CD8-positive, alpha-beta memory T cell (primary cell): Measurements from ENCODE around the gene MXI1. TPM values are rescaled to one million over a fixed set of nuclear protein-coding genes. Genes with fewer than 3 reads are reported as not detected.

Source experiments
- CTCF ChIA-PET: fragments of 350-600 bp; sonication (Branson Sonifier 250); formaldehyde crosslinking; loops from one replicate; lab custom pipeline; 2021; ENCODE audit warnings: antibody characterized with exemption; lab: Charles Lee
- POLR2A ChIA-PET: fragments of 350-600 bp; sonication (Branson Sonifier 250); formaldehyde crosslinking; loops from one replicate; lab custom pipeline; 2021; ENCODE audit warnings: antibody characterized with exemption; lab: Charles Lee
- DNase-seq, 5 donors: peaks; one replicate each; pipeline versions ENCODE4 v3.0.0 to v3.0.0-alpha.2; 2020 to 2022; ENCODE audit warnings: mixed read lengths in 1 of 5
- H3K27ac ChIP-seq: one replicate; pipeline ENCODE4 v1.7.0; 2013; ENCODE audit warnings: low read depth, mild to moderate bottlenecking, low read length, moderate library complexity
- H3K27me3 ChIP-seq: 2 replicates; pipeline ENCODE4 v1.7.0; 2013; ENCODE audit warnings: low read length, mild to moderate bottlenecking; ENCODE audit not compliant: insufficient read depth, poor library complexity, severe bottlenecking
- H3K36me3 ChIP-seq: 2 replicates; pipeline ENCODE4 v1.7.0; 2013; ENCODE audit warnings: mild to moderate bottlenecking, low read length, moderate library complexity; ENCODE audit not compliant: insufficient read depth
- H3K4me1 ChIP-seq: 2 replicates; pipeline ENCODE4 v1.7.0; 2013; ENCODE audit warnings: mild to moderate bottlenecking, low read length, moderate library complexity; ENCODE audit not compliant: insufficient read depth
- H3K4me3 ChIP-seq: 2 replicates; pipeline ENCODE4 v1.7.0; 2013; ENCODE audit warnings: mild to moderate bottlenecking, low read length
- H3K9me3 ChIP-seq: 2 replicates; pipeline ENCODE4 v1.7.0; 2013; ENCODE audit warnings: mild to moderate bottlenecking, low read length
- H3K27ac Mint-ChIP-seq, 8 donors: one replicate each; pipeline ENCODE4 v1.8.0; 2020 to 2021; ENCODE audit warnings: mixed read lengths in 8 of 8, mild to moderate bottlenecking in 6 of 8, inconsistent platforms in 3 of 8, moderate library complexity in 3 of 8
- H3K27me3 Mint-ChIP-seq, 2 donors: one replicate each; pipeline ENCODE4 v1.8.0; 2020 to 2021; ENCODE audit warnings: mixed read lengths in 2 of 2, mild to moderate bottlenecking in 1 of 2, moderate library complexity in 1 of 2
- H3K36me3 Mint-ChIP-seq, 3 donors: one replicate each; pipeline ENCODE4 v1.8.0; 2020 to 2021; ENCODE audit warnings: mixed read lengths in 3 of 3, inconsistent platforms in 1 of 3, mild to moderate bottlenecking in 1 of 3
- H3K4me1 Mint-ChIP-seq, 3 donors: one replicate each; pipeline ENCODE4 v1.8.0; 2020 to 2021; ENCODE audit warnings: mixed read lengths in 3 of 3, inconsistent platforms in 1 of 3, mild to moderate bottlenecking in 1 of 3
- H3K4me3 Mint-ChIP-seq, 7 donors: one replicate each; pipeline ENCODE4 v1.8.0; 2020 to 2021; ENCODE audit warnings: mixed read lengths in 7 of 7, mild to moderate bottlenecking in 6 of 7, moderate library complexity in 4 of 7, inconsistent platforms in 2 of 7
- H3K9me3 Mint-ChIP-seq, 5 donors: one replicate each; pipeline ENCODE4 v1.8.0; 2020 to 2022; ENCODE audit warnings: mixed read lengths in 5 of 5, mild to moderate bottlenecking in 3 of 5, moderate library complexity in 2 of 5, inconsistent platforms in 1 of 5
- polyA plus RNA-seq: library from polyadenylated mRNA; unstranded; fragments of 300-500 nt; fragmentation: Illumina TruSeq; gene quantifications from one replicate; pipeline ENCODE4 v1.2.3, GENCODE V29; 2021
- total RNA-seq, 2 experiments: library from RNA; stranded (reverse); gene quantifications; one replicate each; pipeline ENCODE4 v1.2.3, GENCODE V29; 2021

MXI1 gene
- total and polyA plus RNA-seq, 3 experiments from 2014 or later: 8.6 to 32.3 (median 9.2) TPM

GRCh38 chr10:110259317-110259716 is 51.9 kb downstream of the MXI1 start:
- no peak overlapping the region for H3K27ac Mint-ChIP-seq
- no peak for DNase-seq
- H3K27me3 Mint-ChIP-seq: peaks cover 0 to 3% of the 10 kb centered on the region in 2 donors
- ChIA-PET POLR2A (interaction anchor here (0.6 kb wide), 2 partner anchors 46 to 127 kb away, joined by 3 to 8 read pairs; no protein-coding TSS in a partner anchor), CTCF (no interaction called here)
- H3K4me1 Mint-ChIP-seq: peaks cover 5 to 7% (median 5%) of the 10 kb centered on the region in 3 donors
- no peaks in the 10 kb centered on the region for H3K36me3 ChIP-seq
- no peaks in the 10 kb centered on the region for H3K4me1 ChIP-seq
- H3K27ac ChIP-seq: no peak overlapping the region
- H3K9me3 Mint-ChIP-seq: peaks cover 0 to 7% (median 0%) of the 10 kb centered on the region in 5 donors
- no peak overlapping the region for H3K4me3 ChIP-seq
- no peaks in the 10 kb centered on the region for H3K27me3 ChIP-seq
- no peak overlapping the region for H3K4me3 Mint-ChIP-seq
- no peaks in the 10 kb centered on the region for H3K9me3 ChIP-seq
- H3K36me3 Mint-ChIP-seq: peaks cover 3 to 13% (median 10%) of the 10 kb centered on the region in 3 donors

- Histone ChIP-seq H3K36me3 (no peaks in the 10 kb centered on the region), H3K27ac (no peak overlapping the region), H3K27me3 (no peaks in the 10 kb centered on the region), H3K9me3 (no peaks in the 10 kb centered on the region), H3K4me3 (no peak overlapping the region), H3K4me1 (no peaks in the 10 kb centered on the region)
- Mint-ChIP-seq H3K27ac (no peak overlapping the region), H3K9me3 (peaks cover 0 to under 1% (median 0%) of the 10 kb centered on the region in 5 donors), H3K4me1 (no peaks in the 10 kb centered on the region), H3K27me3 (peaks cover 0 to 3% of the 10 kb centered on the region in 2 donors), H3K36me3 (peaks cover under 1 to 5% (median 4%) of the 10 kb centered on the region in 3 donors), H3K4me3 (no peak overlapping the region)
- ChIA-PET POLR2A (no interaction called here), CTCF (interaction anchor here (1.9 kb wide), 1 partner anchor 9 kb away, joined by 8 read pairs; no protein-coding TSS in a partner anchor)
- DNase-seq: no peak
Observed at GRCh38 chr10:110260746-110261477, 53.5 kb downstream of the MXI1 start.

DNA sequence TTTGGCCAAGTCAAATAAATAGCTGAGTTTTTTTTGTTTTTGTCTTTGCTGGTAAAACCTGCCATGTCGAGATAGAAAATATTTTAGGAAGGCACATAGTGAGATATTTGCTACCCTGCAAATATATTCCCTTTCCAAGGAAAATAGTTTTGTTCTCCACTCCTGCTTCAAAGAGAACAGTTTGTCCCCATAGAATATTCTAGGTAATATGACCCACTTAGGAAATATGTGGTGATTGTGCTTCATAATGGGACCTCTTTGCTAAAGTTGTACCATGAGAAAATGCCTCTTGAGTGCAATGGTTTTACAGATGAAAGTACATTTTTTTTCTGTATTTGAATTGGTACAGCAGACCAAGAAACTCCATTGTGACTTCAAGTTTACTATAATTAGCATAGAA is 55.8 kb downstream of the MXI1 start:
- POLR2A ChIA-PET: interaction anchor here (0.7 kb wide), 1 partner anchor 55 kb away, joined by 4 read pairs; no protein-coding TSS in a partner anchor

DNA sequence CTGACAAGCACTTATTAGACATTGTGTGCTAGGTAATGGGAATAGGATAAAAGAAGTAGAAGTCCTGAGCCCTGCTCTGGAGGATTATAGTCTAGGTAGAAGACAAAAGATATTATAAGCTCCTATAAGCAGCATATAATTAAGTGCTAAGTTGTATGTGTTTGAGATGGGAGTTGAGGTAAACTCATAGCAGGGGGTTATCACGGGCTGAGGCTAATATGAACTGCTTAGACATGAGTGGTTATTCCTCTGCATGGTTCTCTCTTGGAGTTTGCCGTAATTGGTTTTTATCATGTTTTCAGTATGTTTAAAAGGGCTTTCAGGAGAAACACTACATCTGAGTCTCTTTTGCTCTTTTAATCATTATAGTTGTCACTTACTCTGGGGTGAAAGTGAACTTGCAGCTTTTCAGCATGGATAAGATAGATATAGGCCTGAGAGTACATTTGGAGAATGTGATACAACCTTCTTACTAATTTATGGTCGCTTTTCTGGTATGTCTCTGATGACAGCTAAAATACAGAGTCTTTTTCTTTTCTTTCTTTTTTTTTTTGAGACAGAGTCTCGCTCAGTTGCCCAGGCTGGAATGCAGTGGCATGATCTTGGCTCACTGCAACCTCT is 58.3 kb downstream of the MXI1 start:
- Mint-ChIP-seq H3K4me3 (no peak overlapping the region), H3K4me1 (peaks cover 21 to 35% (median 26%) of the 10 kb centered on the region in 3 donors), H3K27ac (no peak overlapping the region), H3K9me3 (no peaks in the 10 kb centered on the region), H3K27me3 (no peaks in the 10 kb centered on the region), H3K36me3 (peaks cover 0 to 2% (median 1%) of the 10 kb centered on the region in 3 donors)
- Histone ChIP-seq H3K4me1 (peaks cover 16% of the 10 kb centered on the region), H3K4me3 (no peak overlapping the region), H3K27ac (no peak overlapping the region), H3K27me3 (no peaks in the 10 kb centered on the region), H3K9me3 (no peaks in the 10 kb centered on the region), H3K36me3 (no peaks in the 10 kb centered on the region)
- ChIA-PET POLR2A (no interaction called here), CTCF (interaction anchor here (1.2 to 1.4 kb wide), 2 partner anchors 14 to 57 kb away, joined by 3 read pairs; no protein-coding TSS in a partner anchor)
- DNase-seq: no peak

More for the DNA sequence above, 55.8 kb downstream of the MXI1 start:
- no peak overlapping the region for H3K4me3 Mint-ChIP-seq
- Histone ChIP-seq H3K4me1 (peaks cover under 1% of the 10 kb centered on the region), H3K9me3 (no peaks in the 10 kb centered on the region), H3K27me3 (no peaks in the 10 kb centered on the region), H3K36me3 (no peaks in the 10 kb centered on the region), H3K27ac (no peak overlapping the region), H3K4me3 (no peak overlapping the region)
- CTCF ChIA-PET: interaction anchor here (0.6 kb wide), 1 partner anchor 16 kb away, joined by 3 read pairs; no protein-coding TSS in a partner anchor
- no peaks in the 10 kb centered on the region for H3K9me3 Mint-ChIP-seq
- peaks cover 0 to 2% (median 1%) of the 10 kb centered on the region in 3 donors for H3K36me3 Mint-ChIP-seq
- peaks cover 2 to 12% (median 5%) of the 10 kb centered on the region in 3 donors for H3K4me1 Mint-ChIP-seq
- H3K27me3 Mint-ChIP-seq: no peaks in the 10 kb centered on the region
- H3K27ac Mint-ChIP-seq: no peak overlapping the region
- DNase-seq: no peak

GRCh38 chr10:110267276-110267675 is 59.9 kb downstream of the MXI1 start:
- CTCF ChIA-PET: interaction anchor here (1.3 kb wide), 1 partner anchor 15 kb away, joined by 3 read pairs; no protein-coding TSS in a partner anchor
- peaks cover 21 to 43% (median 29%) of the 10 kb centered on the region in 3 donors for H3K4me1 Mint-ChIP-seq
- POLR2A ChIA-PET: interaction anchor here (0.7 kb wide), 1 partner anchor 142 kb away, joined by 3 read pairs; no protein-coding TSS in a partner anchor

DNA sequence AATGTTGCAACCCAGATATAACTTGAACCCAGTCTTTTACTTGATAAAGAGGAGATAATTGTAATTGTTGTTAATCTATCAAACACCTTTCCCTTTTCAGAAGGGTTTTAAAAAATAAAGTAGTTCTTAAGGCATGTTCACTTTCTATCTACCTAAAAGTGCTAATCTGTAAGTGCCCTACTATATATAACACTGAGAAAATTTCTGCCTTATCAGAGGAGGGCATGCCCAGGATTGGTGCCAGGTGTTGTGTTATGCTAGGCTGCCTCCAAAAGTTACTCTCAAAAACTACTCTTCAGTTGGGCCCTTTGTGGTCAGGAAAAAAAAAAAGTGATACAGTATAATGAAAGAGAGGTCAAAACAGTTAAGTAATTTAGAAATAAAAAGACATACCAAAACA is 61.0 kb downstream of the MXI1 start:
- ChIA-PET CTCF (interaction anchor here (0.7 to 1.8 kb wide), 3 partner anchors 10 to 132 kb away, joined by 3 to 4 read pairs (median 3); no protein-coding TSS in a partner anchor), POLR2A (interaction anchor here (0.6 kb wide), 1 partner anchor 52 kb away, joined by 8 read pairs; no protein-coding TSS in a partner anchor)
- no peak for DNase-seq
- Histone ChIP-seq H3K9me3 (no peaks in the 10 kb centered on the region), H3K4me3 (no peak overlapping the region), H3K4me1 (peaks cover 16% of the 10 kb centered on the region), H3K36me3 (no peaks in the 10 kb centered on the region), H3K27ac (no peak overlapping the region), H3K27me3 (no peaks in the 10 kb centered on the region)
- Mint-ChIP-seq H3K27ac (peak overlapping the region in 7 of 8 donors; percentile 24 to 97 (median 73)), H3K27me3 (no peaks in the 10 kb centered on the region), H3K4me3 (peak overlapping the region in 4 of 7 donors; percentile 18 to 73 (median 54)), H3K9me3 (no peaks in the 10 kb centered on the region), H3K36me3 (peaks cover 0 to 2% (median 0%) of the 10 kb centered on the region in 3 donors), H3K4me1 (peaks cover 26 to 46% (median 33%) of the 10 kb centered on the region in 3 donors)

More at GRCh38 chr10:110267276-110267675, 59.9 kb downstream of the MXI1 start:
- H3K27me3 Mint-ChIP-seq: no peaks in the 10 kb centered on the region
- no peaks in the 10 kb centered on the region for H3K27me3 ChIP-seq
- H3K9me3 ChIP-seq: no peaks in the 10 kb centered on the region
- H3K27ac ChIP-seq: no peak overlapping the region
- H3K36me3 ChIP-seq: no peaks in the 10 kb centered on the region
- H3K27ac Mint-ChIP-seq: peak overlapping the region in 1 of 8 donors; percentile 16
- peaks cover 0 to 2% (median 0%) of the 10 kb centered on the region in 3 donors for H3K36me3 Mint-ChIP-seq
- no peak overlapping the region for H3K4me3 ChIP-seq
- DNase-seq: no peak
- peaks cover 16% of the 10 kb centered on the region for H3K4me1 ChIP-seq
- H3K4me3 Mint-ChIP-seq: no peak overlapping the region
- H3K9me3 Mint-ChIP-seq: no peaks in the 10 kb centered on the region

DNA sequence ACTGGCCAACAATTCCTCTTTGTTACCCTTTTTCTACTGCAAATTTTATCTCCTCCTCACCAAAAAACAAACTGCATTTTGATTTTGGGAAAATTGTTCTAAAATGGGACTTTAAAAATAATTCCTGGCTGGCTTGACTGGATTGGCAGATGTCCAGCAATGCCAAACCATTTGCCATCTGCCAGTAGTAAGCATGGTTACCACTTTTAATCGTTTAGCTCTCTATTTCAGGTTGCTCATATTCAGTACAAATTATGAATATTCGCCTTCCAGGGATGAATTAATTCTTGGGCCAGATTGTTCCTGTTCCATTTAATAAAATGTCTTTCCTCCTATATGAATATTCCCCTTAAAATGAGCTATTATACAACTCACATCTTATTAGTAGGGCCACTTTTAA is 61.6 kb downstream of the MXI1 start:
- ChIA-PET CTCF (interaction anchor here (0.7 to 2.0 kb wide), 5 partner anchors 8 to 133 kb away, joined by 3 to 8 read pairs (median 3); no protein-coding TSS in a partner anchor), POLR2A (interaction anchor here (0.8 kb wide), 1 partner anchor 61 kb away, joined by 10 read pairs; the partner anchor contains the start of gene MXI1)
- Mint-ChIP-seq H3K4me1 (peaks cover 31 to 51% (median 38%) of the 10 kb centered on the region in 3 donors), H3K27ac (peak overlapping the region in 7 of 8 donors; percentile 51 to 97 (median 87)), H3K9me3 (no peaks in the 10 kb centered on the region), H3K27me3 (peaks cover 0 to 1% of the 10 kb centered on the region in 2 donors), H3K36me3 (peaks cover 0 to 2% (median 0%) of the 10 kb centered on the region in 3 donors), H3K4me3 (peak overlapping the region; percentile 70 to 88 (median 79))
- DNase-seq: no peak
- Histone ChIP-seq H3K36me3 (no peaks in the 10 kb centered on the region), H3K4me1 (peaks cover 20% of the 10 kb centered on the region), H3K4me3 (no peak overlapping the region), H3K9me3 (no peaks in the 10 kb centered on the region), H3K27ac (no peak overlapping the region), H3K27me3 (no peaks in the 10 kb centered on the region)
